GM23338 (cell line): Measurements from ENCODE around the gene MT2A. TPM values are rescaled to one million over a fixed set of nuclear protein-coding genes. Genes with fewer than 3 reads are reported as not detected.

Experiments used
- ATAC-seq: fragments of 200-7000 bp; cut with Tn5 transposase; 3 replicates; pipeline ENCODE4 v1.9.1; 2020
- DNase-seq: peaks from one replicate; pipeline ENCODE4 v3.0.0-alpha.2; 2015; ENCODE audit warnings: low spot score
- H2AFZ ChIP-seq: fragments of 200-600 bp; sonication (generic); 2 replicates; pipeline ENCODE4 v1.8.0; 2016; ENCODE audit warnings: antibody characterized with exemption, mild to moderate bottlenecking, moderate library complexity
- H3F3A ChIP-seq: fragments of 200-600 bp; sonication (generic); replicated peaks from 2 replicates; pipeline ENCODE4 v1.8.0; 2017; ENCODE audit warnings: antibody characterized with exemption, mixed run types, low read depth
- H3K27ac ChIP-seq: fragments of 200-600 bp; sonication (generic); 2 replicates; pipeline ENCODE4 v1.6.1; 2016; ENCODE audit warnings: low read depth
- H3K27me3 ChIP-seq: fragments of 200-600 bp; sonication (generic); 2 replicates; pipeline ENCODE4 v1.8.0; 2016; ENCODE audit warnings: mild to moderate bottlenecking, mixed run types, moderate library complexity; ENCODE audit not compliant: insufficient read depth
- H3K36me3 ChIP-seq: fragments of 200-600 bp; sonication (generic); 2 replicates; pipeline ENCODE4 v1.8.0; 2016; ENCODE audit warnings: mild to moderate bottlenecking; ENCODE audit not compliant: insufficient read depth
- H3K4me1 ChIP-seq: fragments of 200-600 bp; sonication (generic); 2 replicates; pipeline ENCODE4 v1.8.0; 2016; ENCODE audit warnings: mild to moderate bottlenecking, moderate library complexity; ENCODE audit not compliant: insufficient read depth
- H3K4me2 ChIP-seq: fragments of 200-600 bp; sonication (generic); 2 replicates; pipeline ENCODE4 v1.7.1; 2017; ENCODE audit warnings: mixed run types
- H3K4me3 ChIP-seq: fragments of 200-600 bp; sonication (generic); 2 replicates; pipeline ENCODE4 v1.6.1; 2016; ENCODE audit warnings: mixed run types
- H3K79me2 ChIP-seq: fragments of 200-600 bp; sonication (generic); replicated peaks from 2 replicates; pipeline ENCODE4 v1.8.0; 2017; ENCODE audit warnings: mild to moderate bottlenecking; ENCODE audit not compliant: insufficient read depth
- H3K9me2 ChIP-seq: fragments of 200-600 bp; sonication (generic); 2 replicates; pipeline ENCODE4 v1.8.0; 2017; ENCODE audit not compliant: insufficient read depth
- H4K20me1 ChIP-seq: fragments of 200-600 bp; sonication (generic); replicated peaks from 2 replicates; pipeline ENCODE4 v1.8.0; 2017; ENCODE audit warnings: mild to moderate bottlenecking; ENCODE audit not compliant: insufficient read depth
- H3K27ac Mint-ChIP-seq: 2 replicates; pipeline ENCODE4 v1.8.0; 2020; ENCODE audit warnings: inconsistent platforms, mild to moderate bottlenecking, moderate library complexity, mixed read lengths
- H3K27me3 Mint-ChIP-seq: 3 replicates; pipeline ENCODE4 v1.8.0; 2022; ENCODE audit warnings: low read depth, mild to moderate bottlenecking, moderate library complexity, mixed read lengths, inconsistent platforms; ENCODE audit not compliant: insufficient read depth, poor library complexity
- H3K36me3 Mint-ChIP-seq: 3 replicates; pipeline ENCODE4 v1.8.0; 2021; ENCODE audit warnings: low read depth, mild to moderate bottlenecking, inconsistent platforms, moderate library complexity, mixed read lengths
- H3K4me1 Mint-ChIP-seq: 3 replicates; pipeline ENCODE4 v1.8.0; 2020; ENCODE audit warnings: mild to moderate bottlenecking, inconsistent platforms, mixed read lengths
- H3K4me3 Mint-ChIP-seq: 3 replicates; pipeline ENCODE4 v1.8.0; 2021; ENCODE audit warnings: moderate library complexity, mild to moderate bottlenecking, inconsistent platforms, mixed read lengths
- H3K9me3 Mint-ChIP-seq: 3 replicates; pipeline ENCODE4 v1.8.0; 2020; ENCODE audit warnings: moderate library complexity, mild to moderate bottlenecking, inconsistent platforms, mixed read lengths
- CREB1 ChIP-seq: fragments of 250-450 bp; sonication (Bioruptor Pico); IDR thresholded peaks from 2 replicates; pipeline ENCODE4 v1.5.0; 2020; ENCODE audit warnings: low read depth, mild to moderate bottlenecking, moderate library complexity
- EZH2 ChIP-seq: fragments of 200-600 bp; sonication (generic); IDR thresholded peaks from one replicate; pipeline ENCODE4 v1.8.0; 2017; ENCODE audit warnings: antibody characterized with exemption, mild to moderate bottlenecking, low read depth; ENCODE audit not compliant: unreplicated experiment
- EZH2phosphoT487 ChIP-seq: fragments of 200-600 bp; sonication (generic); IDR thresholded peaks from one replicate; pipeline ENCODE4 v1.8.1; 2018; ENCODE audit warnings: antibody characterized with exemption; ENCODE audit not compliant: unreplicated experiment
- JUNB ChIP-seq: IDR thresholded peaks from one replicate; pipeline ENCODE4 v1.6.1; 2016; ENCODE audit warnings: antibody characterized with exemption; ENCODE audit not compliant: unreplicated experiment
- POLR2AphosphoS5 ChIP-seq: IDR thresholded peaks from 2 replicates; pipeline ENCODE4 v1.6.1; 2016; ENCODE audit warnings: antibody characterized with exemption, low read depth
- STAT1 ChIP-seq: IDR thresholded peaks from one replicate; pipeline ENCODE4 v1.6.1; 2016; ENCODE audit warnings: antibody characterized with exemption; ENCODE audit not compliant: unreplicated experiment
- ZNF114 ChIP-seq: fragments of 250-450 bp; sonication (Bioruptor Pico); IDR thresholded peaks from 2 replicates; pipeline ENCODE4 v1.5.0; 2020; ENCODE audit warnings: mild to moderate bottlenecking, moderate library complexity
- ZNF331 ChIP-seq: fragments of 250-450 bp; sonication (Bioruptor Pico); IDR thresholded peaks from 2 replicates; pipeline ENCODE4 v1.5.0; 2020; ENCODE audit warnings: low read depth, mild to moderate bottlenecking, moderate library complexity
- polyA plus RNA-seq: library from polyadenylated mRNA; unstranded; fragments of >200 nt; fragmentation: Nextera tagmentation; extraction: Ambion mirVana; gene quantifications from 2 replicates; pipeline ENCODE4 v1.2.1, GENCODE V29; 2016
- total RNA-seq: library from RNA; depleted of rRNA; stranded (reverse); fragments of >200 nt; shearing (Covaris generic); gene quantifications from 2 replicates; pipeline ENCODE4 v1.2.3, GENCODE V29; 2014
- TF ChIP-seq, protein P1 (sequence below): IDR thresholded peaks from 2 replicates; pipeline ENCODE4 v1.6.1; 2016; ENCODE audit warnings: antibody characterized with exemption
- TF ChIP-seq, protein P2 (sequence below): IDR thresholded peaks from one replicate; pipeline ENCODE4 v1.6.1; 2018; ENCODE audit warnings: antibody characterized with exemption; ENCODE audit not compliant: unreplicated experiment
- TF ChIP-seq, protein P3 (sequence below), 2 experiments: fragments of 200-600 bp in 1 of 2; sonication (generic) in 1 of 2; conservative IDR thresholded peaks; 2 replicates each; pipeline versions ENCODE4 v1.5.1 to v1.6.1; 2016 to 2017; ENCODE audit warnings: antibody characterized with exemption in 2 of 2, low read depth in 2 of 2, mild to moderate bottlenecking in 2 of 2, moderate library complexity in 1 of 2
- TF ChIP-seq, protein P4 (sequence below): fragments of 250-450 bp; sonication (Bioruptor Pico); IDR thresholded peaks from 2 replicates; pipeline ENCODE4 v1.5.0; 2020; ENCODE audit warnings: mild to moderate bottlenecking, moderate library complexity

Gene MT2A
- total and polyA plus RNA-seq, 2 experiments from 2014 or later = 13.9 to 243 TPM

DNA sequence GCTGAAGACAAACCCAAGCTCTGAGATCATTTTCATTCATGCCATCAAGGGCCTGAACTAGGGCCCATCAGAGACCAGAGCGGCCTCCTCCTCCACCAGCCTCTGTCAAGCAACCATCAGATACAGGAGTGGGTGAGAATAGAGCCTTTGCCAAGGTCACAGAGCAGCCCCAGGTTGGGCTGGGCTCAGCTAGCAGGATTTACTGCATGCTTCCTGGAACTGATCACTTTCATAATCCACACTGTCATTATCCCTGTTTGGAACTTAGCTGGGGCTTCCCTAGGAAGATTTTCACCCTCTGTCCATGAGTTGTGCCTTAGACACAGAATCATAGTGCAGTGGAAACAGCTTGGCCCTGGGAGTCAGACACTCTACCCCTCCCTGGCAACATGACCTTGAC is 38.4 kb upstream of the MT2A start (continued):
- TF ChIP-seq EZH2phosphoT487 (no peak), ZNF331 (CRISPR knock-in tag) (no peak), STAT1 (no peak)

DNA sequence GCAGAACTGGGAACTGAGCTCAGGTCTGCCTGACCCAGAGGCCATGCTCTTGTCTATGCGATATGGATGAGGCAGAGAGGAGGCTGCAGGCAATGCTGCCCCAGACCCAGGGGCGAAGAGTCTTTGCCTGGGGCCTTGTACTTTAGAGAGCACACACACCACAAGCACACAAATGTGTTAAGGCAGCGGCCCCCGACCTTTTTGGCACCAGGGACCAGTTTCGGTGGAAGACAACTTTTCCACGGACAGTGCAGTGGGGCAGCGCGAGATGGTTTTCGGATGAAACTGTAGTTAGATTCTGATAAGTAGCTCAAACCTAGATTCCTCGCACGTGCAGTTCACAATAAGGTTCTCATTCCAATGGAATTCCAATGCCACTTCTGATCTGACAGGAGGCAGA is 36.9 kb upstream of the MT2A start:
- H3K36me3 Mint-ChIP-seq = no peaks in the 10 kb centered on the region; the same call in 2 of the 3 replicates
- H3K27ac Mint-ChIP-seq = no peak overlapping the region
- no peak for DNase-seq
- no peaks in the 10 kb centered on the region for H4K20me1 ChIP-seq
- no peaks in the 10 kb centered on the region; the same call in 2 of the 3 replicates for H3K4me1 Mint-ChIP-seq
- H3K4me2 ChIP-seq = no peak overlapping the region
- no peaks in the 10 kb centered on the region for H3K4me1 ChIP-seq
- H3K27ac ChIP-seq = no peak overlapping the region
- peaks cover 3% of the 10 kb centered on the region for H3K27me3 Mint-ChIP-seq
- no peaks in the 10 kb centered on the region for H3F3A ChIP-seq
- no peak overlapping the region for H3K4me3 Mint-ChIP-seq
- no peaks in the 10 kb centered on the region for H3K79me2 ChIP-seq
- no peaks in the 10 kb centered on the region for H3K27me3 ChIP-seq
- H3K4me3 ChIP-seq = no peak overlapping the region
- TF ChIP-seq POLR2AphosphoS5 (no peak), EZH2 (no peak), EZH2phosphoT487 (no peak), ZNF331 (CRISPR knock-in tag) (no peak), JUNB (no peak), ZNF114 (CRISPR knock-in tag) (no peak), STAT1 (no peak), CREB1 (CRISPR knock-in tag) (no peak)
- TF ChIP-seq, protein P1, sequence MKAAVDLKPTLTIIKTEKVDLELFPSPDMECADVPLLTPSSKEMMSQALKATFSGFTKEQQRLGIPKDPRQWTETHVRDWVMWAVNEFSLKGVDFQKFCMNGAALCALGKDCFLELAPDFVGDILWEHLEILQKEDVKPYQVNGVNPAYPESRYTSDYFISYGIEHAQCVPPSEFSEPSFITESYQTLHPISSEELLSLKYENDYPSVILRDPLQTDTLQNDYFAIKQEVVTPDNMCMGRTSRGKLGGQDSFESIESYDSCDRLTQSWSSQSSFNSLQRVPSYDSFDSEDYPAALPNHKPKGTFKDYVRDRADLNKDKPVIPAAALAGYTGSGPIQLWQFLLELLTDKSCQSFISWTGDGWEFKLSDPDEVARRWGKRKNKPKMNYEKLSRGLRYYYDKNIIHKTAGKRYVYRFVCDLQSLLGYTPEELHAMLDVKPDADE = no peak
- TF ChIP-seq, protein P2, sequence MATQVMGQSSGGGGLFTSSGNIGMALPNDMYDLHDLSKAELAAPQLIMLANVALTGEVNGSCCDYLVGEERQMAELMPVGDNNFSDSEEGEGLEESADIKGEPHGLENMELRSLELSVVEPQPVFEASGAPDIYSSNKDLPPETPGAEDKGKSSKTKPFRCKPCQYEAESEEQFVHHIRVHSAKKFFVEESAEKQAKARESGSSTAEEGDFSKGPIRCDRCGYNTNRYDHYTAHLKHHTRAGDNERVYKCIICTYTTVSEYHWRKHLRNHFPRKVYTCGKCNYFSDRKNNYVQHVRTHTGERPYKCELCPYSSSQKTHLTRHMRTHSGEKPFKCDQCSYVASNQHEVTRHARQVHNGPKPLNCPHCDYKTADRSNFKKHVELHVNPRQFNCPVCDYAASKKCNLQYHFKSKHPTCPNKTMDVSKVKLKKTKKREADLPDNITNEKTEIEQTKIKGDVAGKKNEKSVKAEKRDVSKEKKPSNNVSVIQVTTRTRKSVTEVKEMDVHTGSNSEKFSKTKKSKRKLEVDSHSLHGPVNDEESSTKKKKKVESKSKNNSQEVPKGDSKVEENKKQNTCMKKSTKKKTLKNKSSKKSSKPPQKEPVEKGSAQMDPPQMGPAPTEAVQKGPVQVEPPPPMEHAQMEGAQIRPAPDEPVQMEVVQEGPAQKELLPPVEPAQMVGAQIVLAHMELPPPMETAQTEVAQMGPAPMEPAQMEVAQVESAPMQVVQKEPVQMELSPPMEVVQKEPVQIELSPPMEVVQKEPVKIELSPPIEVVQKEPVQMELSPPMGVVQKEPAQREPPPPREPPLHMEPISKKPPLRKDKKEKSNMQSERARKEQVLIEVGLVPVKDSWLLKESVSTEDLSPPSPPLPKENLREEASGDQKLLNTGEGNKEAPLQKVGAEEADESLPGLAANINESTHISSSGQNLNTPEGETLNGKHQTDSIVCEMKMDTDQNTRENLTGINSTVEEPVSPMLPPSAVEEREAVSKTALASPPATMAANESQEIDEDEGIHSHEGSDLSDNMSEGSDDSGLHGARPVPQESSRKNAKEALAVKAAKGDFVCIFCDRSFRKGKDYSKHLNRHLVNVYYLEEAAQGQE = no peak
- TF ChIP-seq, protein P3, sequence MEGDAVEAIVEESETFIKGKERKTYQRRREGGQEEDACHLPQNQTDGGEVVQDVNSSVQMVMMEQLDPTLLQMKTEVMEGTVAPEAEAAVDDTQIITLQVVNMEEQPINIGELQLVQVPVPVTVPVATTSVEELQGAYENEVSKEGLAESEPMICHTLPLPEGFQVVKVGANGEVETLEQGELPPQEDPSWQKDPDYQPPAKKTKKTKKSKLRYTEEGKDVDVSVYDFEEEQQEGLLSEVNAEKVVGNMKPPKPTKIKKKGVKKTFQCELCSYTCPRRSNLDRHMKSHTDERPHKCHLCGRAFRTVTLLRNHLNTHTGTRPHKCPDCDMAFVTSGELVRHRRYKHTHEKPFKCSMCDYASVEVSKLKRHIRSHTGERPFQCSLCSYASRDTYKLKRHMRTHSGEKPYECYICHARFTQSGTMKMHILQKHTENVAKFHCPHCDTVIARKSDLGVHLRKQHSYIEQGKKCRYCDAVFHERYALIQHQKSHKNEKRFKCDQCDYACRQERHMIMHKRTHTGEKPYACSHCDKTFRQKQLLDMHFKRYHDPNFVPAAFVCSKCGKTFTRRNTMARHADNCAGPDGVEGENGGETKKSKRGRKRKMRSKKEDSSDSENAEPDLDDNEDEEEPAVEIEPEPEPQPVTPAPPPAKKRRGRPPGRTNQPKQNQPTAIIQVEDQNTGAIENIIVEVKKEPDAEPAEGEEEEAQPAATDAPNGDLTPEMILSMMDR (conservative IDR thresholded peaks at IDR 0.05; ENCODE audit: low read depth in 2 of 2) = no peak
- TF ChIP-seq, protein P4, sequence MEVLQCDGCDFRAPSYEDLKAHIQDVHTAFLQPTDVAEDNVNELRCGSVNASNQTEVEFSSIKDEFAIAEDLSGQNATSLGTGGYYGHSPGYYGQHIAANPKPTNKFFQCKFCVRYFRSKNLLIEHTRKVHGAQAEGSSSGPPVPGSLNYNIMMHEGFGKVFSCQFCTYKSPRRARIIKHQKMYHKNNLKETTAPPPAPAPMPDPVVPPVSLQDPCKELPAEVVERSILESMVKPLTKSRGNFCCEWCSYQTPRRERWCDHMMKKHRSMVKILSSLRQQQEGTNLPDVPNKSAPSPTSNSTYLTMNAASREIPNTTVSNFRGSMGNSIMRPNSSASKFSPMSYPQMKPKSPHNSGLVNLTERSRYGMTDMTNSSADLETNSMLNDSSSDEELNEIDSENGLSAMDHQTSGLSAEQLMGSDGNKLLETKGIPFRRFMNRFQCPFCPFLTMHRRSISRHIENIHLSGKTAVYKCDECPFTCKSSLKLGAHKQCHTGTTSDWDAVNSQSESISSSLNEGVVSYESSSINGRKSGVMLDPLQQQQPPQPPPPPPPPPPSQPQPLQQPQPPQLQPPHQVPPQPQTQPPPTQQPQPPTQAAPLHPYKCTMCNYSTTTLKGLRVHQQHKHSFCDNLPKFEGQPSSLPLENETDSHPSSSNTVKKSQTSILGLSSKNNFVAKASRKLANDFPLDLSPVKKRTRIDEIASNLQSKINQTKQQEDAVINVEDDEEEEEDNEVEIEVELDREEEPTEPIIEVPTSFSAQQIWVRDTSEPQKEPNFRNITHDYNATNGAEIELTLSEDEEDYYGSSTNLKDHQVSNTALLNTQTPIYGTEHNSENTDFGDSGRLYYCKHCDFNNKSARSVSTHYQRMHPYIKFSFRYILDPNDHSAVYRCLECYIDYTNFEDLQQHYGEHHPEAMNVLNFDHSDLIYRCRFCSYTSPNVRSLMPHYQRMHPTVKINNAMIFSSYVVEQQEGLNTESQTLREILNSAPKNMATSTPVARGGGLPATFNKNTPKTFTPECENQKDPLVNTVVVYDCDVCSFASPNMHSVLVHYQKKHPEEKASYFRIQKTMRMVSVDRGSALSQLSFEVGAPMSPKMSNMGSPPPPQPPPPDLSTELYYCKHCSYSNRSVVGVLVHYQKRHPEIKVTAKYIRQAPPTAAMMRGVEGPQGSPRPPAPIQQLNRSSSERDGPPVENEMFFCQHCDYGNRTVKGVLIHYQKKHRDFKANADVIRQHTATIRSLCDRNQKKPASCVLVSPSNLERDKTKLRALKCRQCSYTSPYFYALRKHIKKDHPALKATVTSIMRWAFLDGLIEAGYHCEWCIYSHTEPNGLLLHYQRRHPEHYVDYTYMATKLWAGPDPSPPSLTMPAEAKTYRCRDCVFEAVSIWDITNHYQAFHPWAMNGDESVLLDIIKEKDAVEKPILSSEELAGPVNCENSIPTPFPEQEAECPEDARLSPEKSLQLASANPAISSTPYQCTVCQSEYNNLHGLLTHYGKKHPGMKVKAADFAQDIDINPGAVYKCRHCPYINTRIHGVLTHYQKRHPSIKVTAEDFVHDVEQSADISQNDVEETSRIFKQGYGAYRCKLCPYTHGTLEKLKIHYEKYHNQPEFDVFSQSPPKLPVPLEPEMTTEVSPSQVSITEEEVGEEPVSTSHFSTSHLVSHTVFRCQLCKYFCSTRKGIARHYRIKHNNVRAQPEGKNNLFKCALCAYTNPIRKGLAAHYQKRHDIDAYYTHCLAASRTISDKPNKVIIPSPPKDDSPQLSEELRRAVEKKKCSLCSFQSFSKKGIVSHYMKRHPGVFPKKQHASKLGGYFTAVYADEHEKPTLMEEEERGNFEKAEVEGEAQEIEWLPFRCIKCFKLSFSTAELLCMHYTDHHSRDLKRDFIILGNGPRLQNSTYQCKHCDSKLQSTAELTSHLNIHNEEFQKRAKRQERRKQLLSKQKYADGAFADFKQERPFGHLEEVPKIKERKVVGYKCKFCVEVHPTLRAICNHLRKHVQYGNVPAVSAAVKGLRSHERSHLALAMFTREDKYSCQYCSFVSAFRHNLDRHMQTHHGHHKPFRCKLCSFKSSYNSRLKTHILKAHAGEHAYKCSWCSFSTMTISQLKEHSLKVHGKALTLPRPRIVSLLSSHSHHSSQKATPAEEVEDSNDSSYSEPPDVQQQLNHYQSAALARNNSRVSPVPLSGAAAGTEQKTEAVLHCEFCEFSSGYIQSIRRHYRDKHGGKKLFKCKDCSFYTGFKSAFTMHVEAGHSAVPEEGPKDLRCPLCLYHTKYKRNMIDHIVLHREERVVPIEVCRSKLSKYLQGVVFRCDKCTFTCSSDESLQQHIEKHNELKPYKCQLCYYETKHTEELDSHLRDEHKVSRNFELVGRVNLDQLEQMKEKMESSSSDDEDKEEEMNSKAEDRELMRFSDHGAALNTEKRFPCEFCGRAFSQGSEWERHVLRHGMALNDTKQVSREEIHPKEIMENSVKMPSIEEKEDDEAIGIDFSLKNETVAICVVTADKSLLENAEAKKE (CRISPR knock-in tag) = no peak
- H3K9me3 Mint-ChIP-seq = no peaks in the 10 kb centered on the region; the same call in 1 of the 3 replicates
- H2AFZ ChIP-seq = no peak overlapping the region
- H3K36me3 ChIP-seq = no peaks in the 10 kb centered on the region
- no peaks in the 10 kb centered on the region for H3K9me2 ChIP-seq
- no peak for ATAC-seq
